Left lobe of liver (tissue), 2 donors: Measurements from ENCODE around the gene PRDM16. TPM values are rescaled to one million over a fixed set of nuclear protein-coding genes. Genes with fewer than 3 reads are reported as not detected.

Experiments
- ATAC-seq: fragments of 200-7000 bp; cut with Tn5 transposase; one replicate; pipeline ENCODE4 v1.9.1; 2020; ENCODE audit warnings: mild to moderate bottlenecking, moderate library complexity
- DNase-seq: peaks from one replicate; pipeline ENCODE4 v3.0.0-alpha.2; 2020; ENCODE audit warnings: low spot score
- total RNA-seq: library from RNA; stranded (reverse); gene quantifications from one replicate; pipeline ENCODE4 v1.2.1, GENCODE V29; 2021
- donor health status: DM: no; HTN: no; CAD: no; lungs with moderate emphysema.
- donor health status: DM: no; HTN: yes; CAD: no.

Gene PRDM16
- total RNA-seq, 1 donor from 2014 or later, result 0.43 TPM

GRCh38 chr1:3053366-3053980 lies 15.5 kb upstream of the PRDM16 start:
- no peak for ATAC-seq

DNA sequence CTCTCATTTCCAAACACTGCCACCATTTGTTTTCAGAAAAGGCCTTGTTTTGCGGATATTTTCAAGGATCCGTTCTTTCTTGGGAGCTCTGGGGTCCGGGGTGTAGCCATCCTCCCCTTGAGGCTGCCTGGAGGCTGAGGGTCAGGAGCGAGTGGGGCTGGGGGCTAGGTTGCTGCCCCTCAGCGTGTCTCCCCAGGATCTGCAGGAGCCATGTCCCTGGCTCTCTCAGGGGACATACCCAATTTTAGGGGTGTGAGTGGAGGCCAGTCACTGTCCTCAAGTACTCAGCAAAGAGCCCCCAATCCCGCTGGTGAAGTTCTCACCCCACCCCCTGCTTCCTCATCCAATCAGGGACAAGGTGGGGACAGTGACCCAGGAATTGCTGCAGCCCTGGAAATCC lies 15.0 kb upstream of the PRDM16 start:
- ATAC-seq, result no peak
- no peak for DNase-seq

More at GRCh38 chr1:3053366-3053980, 15.5 kb upstream of the PRDM16 start:
- no peak for DNase-seq

DNA sequence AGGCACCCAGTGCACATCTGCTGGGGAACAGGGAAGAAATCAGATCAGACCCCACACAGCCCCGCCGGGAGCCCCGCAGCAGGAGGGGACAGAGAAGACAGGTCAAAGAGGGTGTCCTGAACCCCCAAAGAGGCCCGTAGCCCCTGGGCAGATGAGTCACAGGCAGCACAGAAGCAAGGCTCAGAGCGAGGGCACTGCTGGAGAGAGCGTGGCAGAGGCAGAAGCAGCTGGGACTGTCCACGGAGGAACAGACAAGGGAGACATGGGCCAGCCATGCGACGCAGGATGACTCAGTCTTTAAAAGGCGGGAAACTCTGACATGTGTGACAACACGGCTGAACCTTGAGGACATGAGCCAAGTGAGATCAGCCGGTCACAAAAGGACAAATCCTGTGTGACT lies 14.5 kb upstream of the PRDM16 start:
- DNase-seq, result no peak

DNA sequence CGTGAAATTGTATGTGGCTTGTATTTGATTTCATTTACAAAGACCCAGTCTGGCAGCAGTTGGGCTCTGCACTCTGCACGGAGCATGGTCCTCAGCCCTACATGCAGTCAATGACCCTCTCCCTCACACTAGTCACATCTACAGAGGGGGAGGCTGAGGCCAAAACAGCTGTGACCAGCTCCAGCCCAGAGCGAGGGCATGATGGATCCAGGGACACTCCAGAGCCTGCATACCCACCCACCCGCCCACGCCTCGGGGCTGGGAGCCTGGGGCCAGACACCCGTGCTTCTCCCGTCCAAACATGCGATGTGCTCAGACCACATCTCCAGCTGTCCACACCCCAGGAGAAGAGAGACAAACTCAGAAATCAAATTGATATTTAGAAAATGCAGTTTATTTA lies 14.0 kb upstream of the PRDM16 start:
- ATAC-seq, result no peak
- no peak for DNase-seq

More for the DNA sequence above, 14.5 kb upstream of the PRDM16 start:
- ATAC-seq, result no peak

DNA sequence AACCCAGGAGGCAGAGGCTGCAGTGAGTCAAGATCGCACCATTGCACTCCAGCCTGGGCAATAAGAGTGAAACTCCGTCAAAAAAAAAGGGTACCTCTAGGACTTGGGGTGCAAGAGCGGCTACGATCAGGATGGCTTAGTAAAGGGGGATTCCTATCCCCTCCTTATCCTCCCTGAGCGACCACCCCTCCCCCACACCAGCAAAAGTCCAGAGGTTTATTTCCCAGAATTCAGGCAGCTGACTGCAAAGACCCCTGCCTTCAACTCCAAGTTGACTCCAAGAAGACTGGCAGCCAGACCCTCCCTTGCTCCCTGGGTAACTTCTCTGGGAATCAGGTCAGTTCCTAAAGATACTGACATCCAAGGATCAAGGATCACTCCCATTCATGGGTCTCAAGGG lies 12.4 kb upstream of the PRDM16 start:
- ATAC-seq (no peak), DNase-seq (no peak)

DNA sequence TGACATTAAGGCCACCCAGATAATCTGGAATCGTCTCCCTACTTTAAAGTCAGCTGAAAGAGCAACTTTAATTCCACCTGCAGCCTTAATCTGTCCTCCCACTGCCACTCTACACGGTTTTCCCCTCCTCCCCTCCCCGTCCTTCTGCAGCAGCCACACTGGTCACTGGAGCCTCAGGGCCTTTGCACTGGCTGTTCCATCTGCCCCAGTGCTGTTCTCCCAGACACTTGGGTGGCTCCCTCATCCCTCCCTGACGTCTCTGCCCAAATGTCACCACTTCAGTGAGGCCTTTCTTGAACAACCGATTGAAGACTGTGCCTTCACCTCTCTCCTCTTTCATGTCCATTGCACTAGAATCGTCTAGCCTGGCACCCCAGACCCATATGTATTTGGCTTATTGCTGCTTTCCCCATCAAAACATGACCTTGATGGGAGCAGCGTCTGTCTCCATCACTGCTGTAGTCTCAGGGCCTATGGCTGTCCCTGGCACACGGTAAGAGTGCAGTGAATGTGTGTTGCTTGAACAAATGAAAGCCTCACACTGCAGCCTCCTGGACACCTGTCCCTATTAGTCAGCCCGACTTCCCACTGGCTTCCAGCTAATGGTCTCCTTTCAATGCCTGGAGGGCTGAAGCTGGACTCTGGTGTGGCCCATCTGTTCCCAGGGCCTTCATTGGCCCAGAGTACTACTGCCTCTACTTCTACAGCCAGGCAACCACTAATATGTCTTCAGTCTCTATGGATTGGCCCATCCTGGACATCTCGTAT lies 10.6 kb upstream of the PRDM16 start:
- no peak for DNase-seq
- no peak for ATAC-seq

- ATAC-seq (no peak), DNase-seq (no peak)
These were observed 8.9 kb upstream of the PRDM16 start for GRCh38 chr1:3060127-3060526.

DNA sequence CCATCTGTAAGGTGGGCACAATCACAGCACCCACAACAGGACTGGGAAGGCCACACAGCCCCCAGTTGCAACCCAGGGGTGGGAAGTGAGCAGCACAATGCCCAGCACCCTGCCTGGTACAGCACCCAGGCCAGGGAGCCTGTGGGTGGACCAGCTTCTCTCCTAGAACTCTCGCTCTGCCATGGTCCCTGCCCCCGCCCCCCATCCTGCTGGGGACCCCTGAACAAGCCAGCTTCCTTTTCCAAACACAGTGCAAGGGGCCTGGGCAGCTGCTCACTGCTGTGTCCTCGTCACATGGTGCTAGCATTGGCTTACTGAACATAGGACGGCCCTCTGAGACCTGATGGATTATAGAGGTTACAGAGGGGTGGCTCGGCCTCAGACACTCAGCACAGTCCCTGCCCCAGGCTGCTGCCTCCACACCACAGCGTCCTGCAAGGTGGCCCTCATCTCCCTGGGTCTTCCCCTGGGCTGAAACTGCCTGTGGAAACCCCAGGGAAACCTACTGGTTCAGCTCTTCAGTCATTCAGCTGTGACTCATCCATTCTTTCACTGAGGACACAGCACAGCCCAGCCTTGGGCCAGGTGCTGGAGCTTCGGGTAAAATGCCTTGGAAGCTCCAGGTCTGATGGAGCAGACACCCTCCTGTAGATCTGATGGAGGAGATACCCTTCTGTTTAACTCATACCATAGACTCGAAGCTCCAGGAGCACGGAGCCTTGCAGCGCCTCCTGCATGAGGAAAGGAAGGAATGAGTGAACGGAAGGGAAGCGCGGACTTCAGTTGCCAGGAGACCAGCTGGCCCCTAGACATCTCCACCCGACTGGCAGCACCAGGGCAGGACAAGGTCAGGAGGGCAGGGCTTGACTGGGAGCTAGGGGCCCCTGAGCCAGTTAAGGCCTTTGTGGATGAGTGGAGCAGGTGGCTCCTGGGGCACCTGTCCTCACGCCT lies 8.1 kb upstream of the PRDM16 start:
- DNase-seq (no peak), ATAC-seq (no peak)

GRCh38 chr1:3061566-3061965 lies 7.4 kb upstream of the PRDM16 start:
- ATAC-seq, result no peak
- DNase-seq, result no peak

DNA sequence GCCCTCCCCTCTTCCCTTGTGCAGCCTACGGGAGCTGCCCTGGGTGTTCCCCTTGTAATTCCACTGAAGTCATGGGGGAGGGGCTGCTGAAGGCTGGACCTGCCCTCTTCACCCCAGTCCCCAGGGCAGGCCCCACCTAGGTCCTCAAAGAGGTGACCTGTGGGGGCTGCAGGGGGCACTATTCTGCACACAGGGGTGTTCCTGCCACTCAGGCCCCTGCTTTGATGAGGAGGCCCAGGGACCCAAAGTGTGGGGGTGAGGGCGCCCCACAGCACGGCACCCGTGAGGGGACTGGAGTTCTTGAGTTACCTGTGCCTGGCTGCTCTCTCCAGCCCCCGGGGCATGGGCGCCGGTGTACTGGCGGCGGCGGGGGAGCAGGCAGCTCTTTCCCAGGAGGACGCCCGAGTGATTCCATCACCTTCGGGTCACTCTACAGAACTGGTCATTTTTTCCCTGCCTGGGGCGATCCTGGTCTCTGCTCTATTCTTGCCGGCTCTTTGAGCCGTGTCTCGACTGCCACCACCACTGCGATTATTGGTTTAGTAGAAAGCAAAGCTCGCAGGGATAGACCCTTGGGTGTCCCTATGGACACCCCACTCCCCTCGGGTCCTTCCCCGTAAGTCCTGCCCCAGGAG lies 6.9 kb upstream of the PRDM16 start:
- DNase-seq, result no peak
- no peak for ATAC-seq

- ATAC-seq (no peak), DNase-seq (no peak)
These were observed 6.2 kb upstream of the PRDM16 start for GRCh38 chr1:3062616-3063378.

GRCh38 chr1:3063379-3064295 lies 5.4 kb upstream of the PRDM16 start:
- ATAC-seq, result no peak
- no peak for DNase-seq

DNA sequence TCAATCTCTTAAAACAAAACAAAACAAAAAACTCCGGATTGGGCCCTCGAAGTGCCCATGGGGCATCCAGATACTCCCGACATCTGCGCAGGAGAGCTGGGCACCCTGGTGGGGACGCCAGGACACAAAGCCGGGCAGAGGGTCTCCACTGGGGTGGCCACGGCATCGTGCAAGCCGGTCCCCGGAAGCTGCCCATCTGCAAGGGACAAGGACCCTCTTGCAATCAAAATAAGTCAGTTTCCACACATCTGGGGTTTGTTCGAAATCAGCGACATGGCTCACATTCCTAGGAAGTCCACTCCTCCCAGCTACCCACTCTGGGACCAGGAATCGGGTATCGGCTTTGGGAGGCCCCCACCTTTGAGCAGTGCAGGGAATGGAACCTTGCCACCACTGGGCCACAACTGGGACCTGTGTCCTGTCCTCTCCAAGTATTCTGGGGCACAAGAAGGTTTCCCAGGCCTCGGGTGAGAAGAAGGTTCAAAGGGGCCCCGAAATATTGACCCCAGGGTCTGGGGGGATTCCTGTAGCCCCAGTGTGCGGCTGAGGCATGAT lies 4.6 kb upstream of the PRDM16 start:
- DNase-seq (no peak), ATAC-seq (no peak)

DNA sequence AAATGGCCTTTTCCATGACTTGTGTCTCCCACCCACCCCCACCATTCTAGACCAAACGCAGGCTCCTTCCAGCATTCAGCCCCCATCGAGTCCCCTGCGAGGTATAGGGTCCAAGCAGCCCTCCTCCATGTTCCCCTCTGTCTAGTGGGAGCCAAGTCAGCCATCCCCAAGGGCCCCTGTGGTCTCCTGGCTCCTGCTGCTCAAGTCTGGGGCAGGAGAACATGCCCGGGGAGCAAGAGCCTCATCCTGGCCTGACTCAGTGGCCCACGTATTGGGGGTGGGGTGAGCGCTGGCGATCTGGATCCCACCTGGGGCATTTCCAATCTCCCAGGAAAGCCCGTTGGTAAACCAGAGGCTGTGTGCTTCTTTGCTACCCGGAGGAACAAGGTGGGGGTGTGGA lies 4.1 kb upstream of the PRDM16 start:
- ATAC-seq (no peak), DNase-seq (no peak)

DNA sequence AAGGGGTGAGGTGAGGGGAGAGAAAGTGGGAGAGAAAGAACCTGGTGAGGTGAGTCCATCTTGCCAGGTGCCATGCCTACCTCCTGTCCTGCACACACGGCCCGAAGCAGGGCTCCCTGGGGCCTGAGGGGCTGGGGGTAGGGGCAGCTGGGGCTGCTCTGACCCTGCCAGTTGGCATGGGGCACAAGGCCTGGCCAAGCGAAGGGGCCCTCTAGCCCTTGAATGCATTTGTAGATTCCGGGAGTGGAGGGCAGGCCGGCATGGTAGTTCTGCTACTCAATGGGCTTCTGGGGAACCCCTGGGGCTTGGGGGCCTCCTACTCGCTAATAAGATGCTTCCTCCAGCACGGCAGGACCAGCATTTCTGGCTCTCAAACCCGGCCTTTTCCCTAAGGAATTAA lies 3.6 kb upstream of the PRDM16 start:
- DNase-seq, result no peak
- no peak for ATAC-seq

- DNase-seq, result no peak
- no peak for ATAC-seq
These were observed 3.2 kb upstream of the PRDM16 start for GRCh38 chr1:3065797-3066196.

DNA sequence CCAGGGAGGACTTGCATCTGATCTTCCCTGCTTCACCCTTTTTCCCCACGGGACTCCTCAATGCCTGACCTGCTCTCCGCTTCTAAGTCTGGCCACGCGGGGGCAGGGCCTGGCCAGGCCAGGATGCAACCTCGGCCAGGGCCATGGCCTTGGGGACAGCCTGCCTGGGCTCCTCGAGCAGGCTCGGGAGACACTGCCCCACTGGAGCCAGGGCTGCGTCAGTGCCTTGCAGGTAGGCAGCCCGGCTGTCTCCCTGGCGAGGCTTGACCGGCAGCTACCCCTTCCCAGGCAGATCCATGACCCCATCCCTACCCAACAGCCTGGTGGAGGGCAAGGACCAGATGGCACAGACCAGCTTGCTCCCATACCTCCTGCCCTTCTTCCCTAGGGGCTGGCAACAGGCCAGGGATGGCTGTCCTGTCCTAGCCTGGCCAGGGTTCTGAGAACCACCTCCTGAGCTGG lies 2.7 kb upstream of the PRDM16 start:
- peak; percentile 67 for DNase-seq

GRCh38 chr1:3066826-3067225 lies 2.2 kb upstream of the PRDM16 start:
- no peak for DNase-seq
- no peak for ATAC-seq

More for the DNA sequence above, 2.7 kb upstream of the PRDM16 start:
- peak; percentile 82 for ATAC-seq

GRCh38 chr1:3067301-3067670 lies 1.7 kb upstream of the PRDM16 start:
- ATAC-seq (no peak), DNase-seq (no peak)
